ENCODE measurements around the gene CACHD1. TPM values are rescaled to one million over a fixed set of nuclear protein-coding genes. Genes with fewer than 3 reads are reported as not detected.
A peak's percentile ranks its signal among the peaks of the same experiment; 100 is the strongest.

Gene CACHD1
- total RNA-seq, 1 donor from 2014 or later, result 44.6 TPM

- no peak for DNase-seq (ENCODE audit: extremely low spot score, unreplicated experiment)
- no peaks in the 10 kb centered on the region for H3K36me3 Mint-ChIP-seq
- H3K4me1 Mint-ChIP-seq (ENCODE audit: unreplicated experiment), result peaks cover 69% of the 10 kb centered on the region
- no peak for TF ChIP-seq CTCF (conservative IDR thresholded peaks at IDR 0.05)
- peak overlapping the region; percentile 50 for H3K27ac Mint-ChIP-seq
- no peaks in the 10 kb centered on the region for H3K27me3 Mint-ChIP-seq
- H3K9me3 Mint-ChIP-seq, result no peaks in the 10 kb centered on the region
- H3K4me3 Mint-ChIP-seq, result peak overlapping the region; percentile 70
These were observed 70.4 kb downstream of the CACHD1 start for GRCh38 chr1:64540265-64540791.

- no peak for DNase-seq (ENCODE audit: extremely low spot score, unreplicated experiment)
- no peak overlapping the region for H3K4me3 Mint-ChIP-seq
These were observed 72.2 kb downstream of the CACHD1 start for GRCh38 chr1:64542118-64542517.

GRCh38 chr1:64543831-64544230 is 73.9 kb downstream of the CACHD1 start:
- no peak for TF ChIP-seq CTCF (conservative IDR thresholded peaks at IDR 0.05)
- no peaks in the 10 kb centered on the region for H3K36me3 Mint-ChIP-seq
- no peaks in the 10 kb centered on the region for H3K9me3 Mint-ChIP-seq
- H3K4me1 Mint-ChIP-seq (ENCODE audit: unreplicated experiment), result peaks cover 61% of the 10 kb centered on the region
- no peak overlapping the region for H3K4me3 Mint-ChIP-seq
- no peak for DNase-seq (ENCODE audit: extremely low spot score, unreplicated experiment)
- H3K27me3 Mint-ChIP-seq, result no peaks in the 10 kb centered on the region
- H3K27ac Mint-ChIP-seq, result no peak overlapping the region

More at GRCh38 chr1:64542118-64542517, 72.2 kb downstream of the CACHD1 start:
- no peaks in the 10 kb centered on the region for H3K36me3 Mint-ChIP-seq
- H3K4me1 Mint-ChIP-seq (ENCODE audit: unreplicated experiment), result peaks cover 58% of the 10 kb centered on the region
- no peak for TF ChIP-seq CTCF (conservative IDR thresholded peaks at IDR 0.05)
- no peak overlapping the region for H3K27ac Mint-ChIP-seq
- H3K27me3 Mint-ChIP-seq, result no peaks in the 10 kb centered on the region
- H3K9me3 Mint-ChIP-seq, result no peaks in the 10 kb centered on the region

- DNase-seq (ENCODE audit: extremely low spot score, unreplicated experiment), result no peak
- peaks cover 56% of the 10 kb centered on the region for H3K4me1 Mint-ChIP-seq (ENCODE audit: unreplicated experiment)
- no peaks in the 10 kb centered on the region for H3K36me3 Mint-ChIP-seq
- no peaks in the 10 kb centered on the region for H3K9me3 Mint-ChIP-seq
- H3K4me3 Mint-ChIP-seq, result no peak overlapping the region
- TF ChIP-seq CTCF (conservative IDR thresholded peaks at IDR 0.05), result no peak
- H3K27ac Mint-ChIP-seq, result no peak overlapping the region
- H3K27me3 Mint-ChIP-seq, result no peaks in the 10 kb centered on the region
These were observed 75.4 kb downstream of the CACHD1 start for GRCh38 chr1:64545118-64545843.

- no peak for TF ChIP-seq CTCF (conservative IDR thresholded peaks at IDR 0.05)
- Mint-ChIP-seq H3K9me3 (no peaks in the 10 kb centered on the region), H3K27ac (no peak overlapping the region), H3K4me1 (ENCODE audit: unreplicated experiment) (peaks cover 54% of the 10 kb centered on the region), H3K36me3 (no peaks in the 10 kb centered on the region), H3K4me3 (no peak overlapping the region), H3K27me3 (no peaks in the 10 kb centered on the region)
- DNase-seq (ENCODE audit: extremely low spot score, unreplicated experiment), result no peak
These were observed 76.1 kb downstream of the CACHD1 start for GRCh38 chr1:64546013-64546412.
